Heart left ventricle (tissue), 13 donors: ENCODE results near the gene STRN4.
A peak's percentile ranks its signal among the peaks of the same experiment; 100 is the strongest.

ENCODE experiments used
- POLR2A ChIP-seq, 2 donors: fragments of 450-650 bp; IDR thresholded peaks; one replicate each; pipeline ENCODE4 v1.6.1; 2017; ENCODE audit warnings: antibody characterized with exemption in 2 of 2, mild to moderate bottlenecking in 2 of 2, moderate library complexity in 2 of 2
- TF ChIP-seq, protein P1 (sequence below), 12 donors: fragments of 200-600 bp; sonication (generic) in 4 of 12; IDR thresholded peaks; one replicate each; pipeline versions ENCODE4 v1.5.0 to v1.8.0; 2018 to 2022; ENCODE audit warnings: antibody characterized with exemption in 12 of 12, mild to moderate bottlenecking in 5 of 12
- donor health status: ischemic (EF 13 %, LVEDD 7.1; RV severe dilation, severe dysfunction).
- donor health status: DM: no; HTN: yes; CAD: no.
- donor health status: DM: no; HTN: no; CAD: no.
- donor health status: ischemic (EF 25% LVEDD 6.9; RV normal size, moderate dysfunction).
- donor health status: ischemic (EF 25% LVEDD 5.7; RV mildly dilated, moderate dysfunction).
- donor health status: ischemic (EF 35%, LVEDD 5.7; RV mildly dilated, moderate dysfunction).
- donor health status: nonischemic (EF 11% LVEDD 7.7; RV severe dilation, severe dysfunction).
- donor health status: DM: yes; HTN: yes; CAD: no.
- donor health status: PGD.
- donor health status: ischemic (EF 29% LVEDD 5.4; RV normal size, mild dysfunction).
- donor health status: nonischemic (EF 23%, LVEDD 6.1; RV moderate dilation, normal function).

DNA sequence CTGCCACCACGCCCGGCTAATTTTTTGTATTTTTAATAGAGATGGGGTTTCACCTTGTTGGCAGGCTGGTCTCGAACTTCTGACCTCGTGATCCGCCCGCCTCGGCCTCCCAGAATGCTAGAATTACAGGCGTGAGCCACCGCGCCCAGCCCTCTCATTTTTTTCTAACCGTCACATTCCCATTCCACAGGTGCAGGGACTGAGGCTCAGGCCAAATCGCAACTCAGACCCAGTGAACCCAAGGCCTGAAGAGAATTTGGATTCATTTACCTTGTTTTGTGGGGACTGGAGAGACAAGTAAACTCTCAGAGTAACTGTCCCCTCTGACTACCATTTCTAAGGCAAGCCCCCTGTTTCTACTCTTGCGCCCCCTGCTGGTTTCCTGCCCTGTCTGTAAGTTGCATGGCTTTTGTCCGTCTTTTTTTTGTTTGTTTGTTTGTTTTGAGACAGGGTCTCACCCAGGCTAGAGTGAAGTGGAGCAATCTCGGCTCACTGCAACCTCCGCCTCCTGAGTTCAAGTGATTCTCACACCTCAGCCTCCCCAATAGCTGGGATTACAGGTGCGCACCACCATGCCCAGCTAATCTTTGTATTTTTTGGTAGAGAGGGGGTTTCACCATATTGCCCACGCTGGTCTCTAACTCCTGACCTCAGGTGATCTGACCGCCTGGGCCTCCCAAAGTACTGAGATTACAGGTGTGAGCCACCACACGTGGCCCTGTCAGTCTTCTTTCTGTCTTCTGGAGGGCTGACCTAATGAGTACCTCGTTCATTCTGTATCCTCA, 2.3 kb upstream of the STRN4 start:
- TF ChIP-seq, protein P1, sequence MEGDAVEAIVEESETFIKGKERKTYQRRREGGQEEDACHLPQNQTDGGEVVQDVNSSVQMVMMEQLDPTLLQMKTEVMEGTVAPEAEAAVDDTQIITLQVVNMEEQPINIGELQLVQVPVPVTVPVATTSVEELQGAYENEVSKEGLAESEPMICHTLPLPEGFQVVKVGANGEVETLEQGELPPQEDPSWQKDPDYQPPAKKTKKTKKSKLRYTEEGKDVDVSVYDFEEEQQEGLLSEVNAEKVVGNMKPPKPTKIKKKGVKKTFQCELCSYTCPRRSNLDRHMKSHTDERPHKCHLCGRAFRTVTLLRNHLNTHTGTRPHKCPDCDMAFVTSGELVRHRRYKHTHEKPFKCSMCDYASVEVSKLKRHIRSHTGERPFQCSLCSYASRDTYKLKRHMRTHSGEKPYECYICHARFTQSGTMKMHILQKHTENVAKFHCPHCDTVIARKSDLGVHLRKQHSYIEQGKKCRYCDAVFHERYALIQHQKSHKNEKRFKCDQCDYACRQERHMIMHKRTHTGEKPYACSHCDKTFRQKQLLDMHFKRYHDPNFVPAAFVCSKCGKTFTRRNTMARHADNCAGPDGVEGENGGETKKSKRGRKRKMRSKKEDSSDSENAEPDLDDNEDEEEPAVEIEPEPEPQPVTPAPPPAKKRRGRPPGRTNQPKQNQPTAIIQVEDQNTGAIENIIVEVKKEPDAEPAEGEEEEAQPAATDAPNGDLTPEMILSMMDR (IDR thresholded peaks at IDR 0.05), result peak; percentile 59 to 79 (median 70)
- no peak for TF ChIP-seq POLR2A (IDR thresholded peaks at IDR 0.05)
